Activated T-cell treated with anti-CD3 and anti-CD28 coated beads, Interleukin-2, amount 50 U/mL, for 24 hours (primary cell): Measurements from ENCODE around the gene BBS1.

ENCODE experiments used
- DNase-seq: peaks from one replicate; pipeline ENCODE4 v3.0.0-alpha.2; 2020
- H3K27ac Mint-ChIP-seq: 2 replicates; pipeline ENCODE4 v1.8.0; 2020; ENCODE audit warnings: mild to moderate bottlenecking, mixed read lengths
- H3K27me3 Mint-ChIP-seq: 2 replicates; pipeline ENCODE4 v1.8.0; 2020; ENCODE audit warnings: mixed read lengths
- H3K36me3 Mint-ChIP-seq: 2 replicates; pipeline ENCODE4 v1.8.0; 2020; ENCODE audit warnings: low read depth, mixed read lengths
- H3K4me1 Mint-ChIP-seq: 2 replicates; pipeline ENCODE4 v1.8.0; 2020; ENCODE audit warnings: low read depth, mixed read lengths
- H3K4me3 Mint-ChIP-seq: 2 replicates; pipeline ENCODE4 v1.8.0; 2020; ENCODE audit warnings: mild to moderate bottlenecking, moderate library complexity, mixed read lengths
- H3K9me3 Mint-ChIP-seq: 2 replicates; pipeline ENCODE4 v1.8.0; 2020; ENCODE audit warnings: mixed read lengths

BBS1 gene

GRCh38 chr11:66547662-66548009 is 37.2 kb downstream of the BBS1 start:
- no peak for DNase-seq
- Mint-ChIP-seq H3K27me3 (no peaks in the 10 kb centered on the region), H3K27ac (no peak overlapping the region), H3K36me3 (peaks cover 12% of the 10 kb centered on the region), H3K9me3 (no peaks in the 10 kb centered on the region), H3K4me1 (peaks cover 27% of the 10 kb centered on the region), H3K4me3 (no peak overlapping the region)

GRCh38 chr11:66548041-66548440 is 37.6 kb downstream of the BBS1 start:
- no peak for DNase-seq
- Mint-ChIP-seq H3K36me3 (peaks cover 9% of the 10 kb centered on the region), H3K4me1 (peaks cover 24% of the 10 kb centered on the region), H3K27me3 (no peaks in the 10 kb centered on the region), H3K9me3 (no peaks in the 10 kb centered on the region), H3K4me3 (no peak overlapping the region), H3K27ac (no peak overlapping the region)

- H3K9me3 Mint-ChIP-seq, result no peaks in the 10 kb centered on the region
- H3K4me3 Mint-ChIP-seq, result no peak overlapping the region
- H3K27me3 Mint-ChIP-seq, result no peaks in the 10 kb centered on the region
- H3K36me3 Mint-ChIP-seq, result peaks cover 4% of the 10 kb centered on the region
- peaks cover 15% of the 10 kb centered on the region for H3K4me1 Mint-ChIP-seq
- no peak for DNase-seq
- H3K27ac Mint-ChIP-seq, result no peak overlapping the region
Observed at GRCh38 chr11:66548774-66549630, 38.6 kb downstream of the BBS1 start.

GRCh38 chr11:66549696-66550095 is 39.3 kb downstream of the BBS1 start:
- DNase-seq, result no peak
- Mint-ChIP-seq H3K4me3 (no peak overlapping the region), H3K36me3 (peaks cover 4% of the 10 kb centered on the region), H3K4me1 (peaks cover 10% of the 10 kb centered on the region), H3K27me3 (no peaks in the 10 kb centered on the region), H3K27ac (no peak overlapping the region), H3K9me3 (no peaks in the 10 kb centered on the region)

GRCh38 chr11:66550887-66551286 is 40.5 kb downstream of the BBS1 start:
- Mint-ChIP-seq H3K27ac (no peak overlapping the region), H3K9me3 (no peaks in the 10 kb centered on the region), H3K27me3 (no peaks in the 10 kb centered on the region), H3K4me1 (peaks cover 6% of the 10 kb centered on the region), H3K4me3 (no peak overlapping the region), H3K36me3 (no peaks in the 10 kb centered on the region)
- DNase-seq, result no peak

GRCh38 chr11:66554602-66555001 is 44.2 kb downstream of the BBS1 start:
- Mint-ChIP-seq H3K36me3 (no peaks in the 10 kb centered on the region), H3K27ac (no peak overlapping the region), H3K4me3 (no peak overlapping the region), H3K4me1 (peaks cover 6% of the 10 kb centered on the region), H3K27me3 (peaks cover 19% of the 10 kb centered on the region), H3K9me3 (no peaks in the 10 kb centered on the region)
- DNase-seq, result no peak

- Mint-ChIP-seq H3K4me1 (peaks cover 6% of the 10 kb centered on the region), H3K9me3 (no peaks in the 10 kb centered on the region), H3K27ac (no peak overlapping the region), H3K4me3 (no peak overlapping the region), H3K27me3 (peaks cover 19% of the 10 kb centered on the region), H3K36me3 (no peaks in the 10 kb centered on the region)
- no peak for DNase-seq
Observed at GRCh38 chr11:66555416-66555815, 45.0 kb downstream of the BBS1 start.

GRCh38 chr11:66556086-66556485 is 45.7 kb downstream of the BBS1 start:
- Mint-ChIP-seq H3K27me3 (peaks cover 19% of the 10 kb centered on the region), H3K9me3 (no peaks in the 10 kb centered on the region), H3K4me3 (no peak overlapping the region), H3K36me3 (no peaks in the 10 kb centered on the region), H3K27ac (no peak overlapping the region), H3K4me1 (peaks cover 6% of the 10 kb centered on the region)
- DNase-seq, result no peak

- peaks cover 19% of the 10 kb centered on the region for H3K27me3 Mint-ChIP-seq
- peaks cover 6% of the 10 kb centered on the region for H3K4me1 Mint-ChIP-seq
- H3K36me3 Mint-ChIP-seq, result no peaks in the 10 kb centered on the region
- no peak for DNase-seq
- H3K9me3 Mint-ChIP-seq, result no peaks in the 10 kb centered on the region
- H3K27ac Mint-ChIP-seq, result no peak overlapping the region
- H3K4me3 Mint-ChIP-seq, result no peak overlapping the region
Observed at GRCh38 chr11:66557733-66558326, 47.4 kb downstream of the BBS1 start.

- Mint-ChIP-seq H3K27me3 (peaks cover 19% of the 10 kb centered on the region), H3K4me3 (no peak overlapping the region), H3K9me3 (no peaks in the 10 kb centered on the region), H3K4me1 (peaks cover 6% of the 10 kb centered on the region), H3K36me3 (no peaks in the 10 kb centered on the region), H3K27ac (no peak overlapping the region)
- peak; percentile 63 for DNase-seq
Observed at GRCh38 chr11:66559142-66559865, 48.9 kb downstream of the BBS1 start.

- DNase-seq, result no peak
- Mint-ChIP-seq H3K4me3 (no peak overlapping the region), H3K4me1 (peaks cover 6% of the 10 kb centered on the region), H3K9me3 (no peaks in the 10 kb centered on the region), H3K27ac (no peak overlapping the region), H3K27me3 (peaks cover 19% of the 10 kb centered on the region), H3K36me3 (no peaks in the 10 kb centered on the region)
Observed at GRCh38 chr11:66559866-66560676, 49.6 kb downstream of the BBS1 start.

- Mint-ChIP-seq H3K4me3 (no peak overlapping the region), H3K36me3 (no peaks in the 10 kb centered on the region)
Observed at GRCh38 chr11:66561178-66561974, 50.9 kb downstream of the BBS1 start.

GRCh38 chr11:66561975-66562248 is 51.5 kb downstream of the BBS1 start:
- H3K9me3 Mint-ChIP-seq, result no peaks in the 10 kb centered on the region
- DNase-seq, result no peak
- H3K27me3 Mint-ChIP-seq, result peaks cover 19% of the 10 kb centered on the region
- no peak overlapping the region for H3K27ac Mint-ChIP-seq
- no peak overlapping the region for H3K4me3 Mint-ChIP-seq
- peaks cover 6% of the 10 kb centered on the region for H3K4me1 Mint-ChIP-seq
- no peaks in the 10 kb centered on the region for H3K36me3 Mint-ChIP-seq

More at GRCh38 chr11:66561178-66561974, 50.9 kb downstream of the BBS1 start:
- peaks cover 6% of the 10 kb centered on the region for H3K4me1 Mint-ChIP-seq
- DNase-seq, result no peak
- H3K27ac Mint-ChIP-seq, result no peak overlapping the region
- H3K27me3 Mint-ChIP-seq, result peaks cover 19% of the 10 kb centered on the region
- no peaks in the 10 kb centered on the region for H3K9me3 Mint-ChIP-seq

GRCh38 chr11:66562275-66562674 is 51.8 kb downstream of the BBS1 start:
- no peaks in the 10 kb centered on the region for H3K9me3 Mint-ChIP-seq
- H3K4me1 Mint-ChIP-seq, result peaks cover 8% of the 10 kb centered on the region
- H3K36me3 Mint-ChIP-seq, result no peaks in the 10 kb centered on the region
- H3K27ac Mint-ChIP-seq, result no peak overlapping the region
- H3K4me3 Mint-ChIP-seq, result no peak overlapping the region
- DNase-seq, result no peak
- peaks cover 17% of the 10 kb centered on the region for H3K27me3 Mint-ChIP-seq
